HG02981 (cell line): Measurements from ENCODE around the gene MYD88.
"Not testable (repeated sequence)": the region's sequence is repeated elsewhere in the genome, so short reads cannot be mapped to it uniquely, and the experiment has no call there.

Experiments
- ATAC-seq: cut with Tn5 transposase; IDR thresholded peaks from one replicate; pipeline ENCODE4 v1.9.1; 2021; ENCODE audit warnings: mild to moderate bottlenecking, moderate library complexity; ENCODE audit not compliant: unreplicated experiment

Gene MYD88

GRCh38 chr3:38125305-38126120 is 12.9 kb upstream of the MYD88 start:
- no peak for ATAC-seq

GRCh38 chr3:38126121-38126892 is 12.2 kb upstream of the MYD88 start:
- no peak for ATAC-seq

- no peak for ATAC-seq
These were observed 10.7 kb upstream of the MYD88 start for GRCh38 chr3:38127611-38128302.

DNA sequence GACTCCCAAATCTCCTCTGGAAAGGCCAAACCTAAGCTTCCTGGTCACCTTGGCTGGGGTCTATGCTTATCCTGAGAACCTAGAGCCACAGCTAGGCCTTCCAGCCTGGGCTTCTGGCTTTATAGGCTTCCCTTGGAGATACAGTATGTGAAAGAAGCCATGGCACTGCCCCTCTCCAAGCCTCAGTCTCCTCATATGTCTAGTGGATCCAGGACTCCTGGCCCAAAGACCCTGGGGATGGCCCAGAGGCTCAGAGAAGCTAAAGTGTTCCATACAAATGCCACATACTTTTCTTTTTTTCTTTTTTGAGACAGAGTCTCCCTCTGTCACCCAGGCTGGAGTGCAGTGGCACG is 10.2 kb upstream of the MYD88 start:
- ATAC-seq, result no peak

DNA sequence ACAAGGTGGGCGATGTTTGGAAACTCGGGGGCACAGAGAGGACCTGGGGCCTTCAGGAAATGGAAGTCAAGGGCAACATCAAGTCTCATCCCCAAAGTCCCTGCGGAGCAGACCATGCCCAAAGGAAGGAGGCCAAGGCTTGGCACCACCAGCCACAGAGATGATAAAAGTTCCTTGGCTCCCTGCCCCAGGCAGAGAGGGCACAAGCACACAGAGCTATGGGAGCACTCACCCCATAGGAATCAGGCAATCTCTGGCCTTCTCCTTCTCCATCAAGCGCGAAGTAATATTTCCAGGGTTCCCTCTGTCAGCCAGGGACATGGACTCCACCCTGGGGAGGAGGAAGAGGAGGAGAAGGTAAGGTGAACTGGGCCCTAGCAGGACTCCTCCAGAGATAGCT is 9.4 kb upstream of the MYD88 start:
- no peak for ATAC-seq

GRCh38 chr3:38130631-38131065 is 7.8 kb upstream of the MYD88 start:
- ATAC-seq, result no peak

DNA sequence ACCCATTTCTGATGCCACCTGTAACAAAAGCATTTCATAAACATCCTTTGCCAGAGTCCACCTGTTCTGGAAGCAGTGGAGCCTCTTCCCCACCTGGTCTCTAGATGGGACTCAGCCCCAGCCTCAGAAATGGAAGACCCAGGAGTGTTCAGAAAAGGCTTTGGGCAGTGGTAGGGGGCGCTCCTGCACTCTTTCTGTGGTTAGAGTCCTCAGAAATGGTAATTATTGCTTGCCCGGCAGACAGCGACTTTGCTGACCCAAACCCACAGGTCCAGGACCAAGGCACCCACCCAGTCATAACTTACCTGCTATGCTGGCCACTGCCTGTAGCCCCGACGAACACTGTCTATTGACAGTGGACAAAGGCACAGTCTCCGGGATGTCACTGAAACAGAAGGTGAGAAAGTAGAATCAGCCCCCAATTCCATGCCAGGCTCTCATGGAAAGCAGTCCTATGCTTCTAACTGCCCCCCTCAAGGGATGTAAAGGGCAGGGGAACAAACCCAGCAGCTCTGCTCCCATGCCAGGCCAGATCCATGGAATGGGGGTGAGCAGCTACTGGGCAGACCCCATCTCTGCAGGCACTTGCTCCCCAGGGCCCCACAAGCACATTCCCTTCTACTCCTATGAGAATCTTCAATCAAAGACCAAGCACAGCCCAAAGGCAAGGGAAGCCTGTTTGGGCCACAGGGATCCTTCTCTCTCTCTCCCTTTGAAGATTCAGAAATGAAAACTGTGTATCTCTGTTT is 6.7 kb upstream of the MYD88 start:
- ATAC-seq, result no peak

DNA sequence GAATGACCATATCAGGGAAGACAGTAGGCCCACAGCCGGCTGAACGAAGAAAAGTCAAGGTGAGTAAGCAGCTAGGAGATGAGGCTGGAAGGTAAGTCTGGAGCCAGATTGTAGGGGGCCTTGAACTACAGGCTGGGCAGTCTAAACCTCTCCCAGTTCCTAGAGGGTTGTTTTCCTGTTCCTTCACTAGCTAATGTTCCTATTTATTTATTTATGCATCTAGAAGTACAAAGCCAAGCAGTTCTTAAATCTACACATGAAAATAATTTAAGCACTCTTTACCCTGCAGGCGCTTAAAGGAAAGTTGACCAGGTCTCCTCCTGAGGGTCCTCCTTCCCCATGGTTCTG is 5.3 kb upstream of the MYD88 start:
- no peak for ATAC-seq

- no peak for ATAC-seq
These were observed 4.7 kb upstream of the MYD88 start for GRCh38 chr3:38133557-38134405.

GRCh38 chr3:38134517-38135143 is 3.8 kb upstream of the MYD88 start:
- ATAC-seq, result not testable (repeated sequence)

DNA sequence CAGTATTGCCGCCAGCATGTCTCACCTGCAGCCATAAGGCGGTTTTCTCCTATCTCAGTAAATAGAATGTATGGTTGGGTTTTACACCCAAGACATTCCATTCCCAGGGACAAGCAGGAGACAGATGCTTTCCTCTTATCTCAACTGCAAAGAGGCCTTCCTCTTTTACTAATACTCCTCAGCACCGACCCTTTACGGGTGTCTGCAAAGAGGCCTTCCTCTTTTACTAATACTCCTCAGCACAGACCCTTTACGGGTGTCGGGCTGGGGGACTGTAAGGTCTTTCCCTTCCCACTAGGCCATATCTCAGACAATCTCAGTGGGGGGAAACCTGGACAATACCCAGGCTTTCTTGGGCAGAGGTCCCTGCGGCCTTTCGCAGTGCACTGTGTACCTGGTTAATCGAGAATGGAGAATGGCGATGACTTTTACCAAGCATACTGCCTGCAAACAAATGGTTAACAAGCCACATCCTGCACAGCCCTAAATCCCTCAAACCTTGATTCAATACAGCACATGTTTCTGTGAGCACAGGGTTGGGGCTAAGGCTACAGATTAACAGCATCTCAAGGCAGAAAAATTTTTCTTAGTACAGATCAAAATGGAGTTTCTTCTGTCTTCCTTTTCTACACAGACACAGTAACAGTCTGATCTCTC is 2.7 kb upstream of the MYD88 start:
- not testable (repeated sequence) for ATAC-seq

- ATAC-seq, result no peak
These were observed 2.1 kb upstream of the MYD88 start for GRCh38 chr3:38136393-38136776.

DNA sequence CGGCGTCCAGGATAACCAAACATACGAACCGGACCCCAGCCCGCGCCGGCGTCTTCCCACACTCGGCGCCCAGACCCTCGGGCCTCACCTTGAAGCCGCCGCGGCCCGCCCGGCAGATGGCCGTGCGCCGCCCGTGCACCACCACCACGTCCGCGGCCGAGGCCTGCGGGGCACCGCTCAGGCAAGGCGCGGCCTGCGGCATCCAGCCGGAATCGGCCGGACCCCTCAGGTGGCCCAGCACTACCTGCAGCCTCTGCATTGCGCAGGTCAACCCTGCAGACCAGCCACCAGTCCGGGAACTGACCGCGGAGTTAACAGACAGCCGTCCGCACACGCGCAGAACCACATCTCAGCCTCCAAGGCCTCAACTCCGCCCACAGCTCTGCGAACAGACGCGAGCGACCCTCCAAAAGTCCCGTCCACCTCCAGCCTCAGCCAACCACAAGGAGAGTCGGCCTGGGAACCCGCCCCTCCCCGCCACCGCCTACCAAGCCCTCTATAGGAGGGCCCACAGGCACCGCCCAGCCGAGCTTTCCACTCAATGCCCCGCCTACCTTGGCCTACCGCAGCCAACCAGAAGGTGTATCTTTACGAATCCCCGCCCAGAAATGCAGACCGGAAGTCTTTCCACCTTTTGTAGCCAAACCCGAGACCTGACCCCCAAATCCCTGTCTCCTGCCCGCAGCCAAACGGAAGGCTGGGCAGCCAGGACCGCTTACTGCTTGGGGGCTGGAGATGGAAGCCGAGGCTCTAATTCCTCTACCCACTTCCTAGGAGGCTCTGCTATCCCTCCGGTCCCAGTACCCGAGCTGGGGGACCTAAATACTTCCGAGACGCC is 1.5 kb upstream of the MYD88 start, which contains the start of gene ACAA1:
Gene ACAA1 (minus strand): TSS at position 351 of the 838 bp plus-strand sequence. CDS start 92 bp downstream, at position 259.
- ATAC-seq, result peak; percentile 92

GRCh38 chr3:38137615-38138348 is 679 bp upstream of the MYD88 start:
- no peak for ATAC-seq

- no peak for ATAC-seq
These were observed 730 bp downstream of the MYD88 start for GRCh38 chr3:38139191-38139590.

DNA sequence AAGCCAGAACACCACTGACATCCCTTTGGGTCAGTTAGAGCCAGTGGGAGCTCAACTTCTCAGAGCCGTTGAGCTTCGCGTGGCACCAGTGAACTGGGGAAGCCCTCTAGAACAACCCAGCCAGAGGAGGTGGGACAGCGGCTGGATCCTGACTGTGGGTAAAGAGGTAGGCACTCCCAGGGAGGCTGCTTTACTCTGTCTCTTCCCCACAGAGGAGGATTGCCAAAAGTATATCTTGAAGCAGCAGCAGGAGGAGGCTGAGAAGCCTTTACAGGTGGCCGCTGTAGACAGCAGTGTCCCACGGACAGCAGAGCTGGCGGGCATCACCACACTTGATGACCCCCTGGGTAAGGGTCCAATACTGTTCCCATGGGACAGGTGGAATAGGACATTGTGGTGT is 1.2 kb downstream of the MYD88 start:
- ATAC-seq, result no peak

DNA sequence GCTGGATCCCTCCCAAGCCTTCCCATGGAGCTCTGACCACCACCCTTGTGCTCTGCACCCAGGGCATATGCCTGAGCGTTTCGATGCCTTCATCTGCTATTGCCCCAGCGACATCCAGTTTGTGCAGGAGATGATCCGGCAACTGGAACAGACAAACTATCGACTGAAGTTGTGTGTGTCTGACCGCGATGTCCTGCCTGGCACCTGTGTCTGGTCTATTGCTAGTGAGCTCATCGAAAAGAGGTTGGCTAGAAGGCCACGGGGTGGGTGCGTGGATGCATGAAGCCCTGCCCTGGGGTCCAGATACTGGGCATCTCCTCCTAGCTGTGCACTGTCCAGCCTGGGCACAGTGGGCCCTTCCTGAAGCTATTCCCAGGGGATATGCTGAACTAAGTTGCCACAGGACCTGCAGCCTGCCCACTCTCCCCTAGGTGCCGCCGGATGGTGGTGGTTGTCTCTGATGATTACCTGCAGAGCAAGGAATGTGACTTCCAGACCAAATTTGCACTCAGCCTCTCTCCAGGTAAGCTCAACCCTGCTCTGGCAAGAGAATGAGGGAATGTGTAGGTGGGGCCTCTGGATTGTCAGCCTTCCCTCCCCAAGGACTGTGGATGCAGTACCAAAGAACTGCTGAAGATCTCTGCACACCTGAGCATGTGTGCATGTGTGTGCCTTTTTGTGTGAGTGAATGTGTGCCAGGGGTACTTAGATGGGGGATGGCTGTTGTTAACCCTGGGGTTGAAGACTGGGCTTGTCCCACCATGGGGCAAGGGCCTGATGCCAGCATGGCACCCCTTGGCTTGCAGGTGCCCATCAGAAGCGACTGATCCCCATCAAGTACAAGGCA is 2.1 kb downstream of the MYD88 start:
- ATAC-seq, result no peak
